ENCODE data around the gene AFAP1L1.

Gene AFAP1L1

GRCh38 chr5:149278451-149279210 lies 7.0 kb downstream of the AFAP1L1 start:
- no peak overlapping the region for H3K27ac ChIP-seq
- TF ChIP-seq POLR2AphosphoS5 (IDR thresholded peaks at IDR 0.05; ENCODE audit: borderline replicate concordance, low read depth, low read length), result no peak
- TF ChIP-seq EZH2 (IDR thresholded peaks at IDR 0.05), result no peak
- no peak for TF ChIP-seq FOXP2 (optimal IDR thresholded peaks at IDR 0.05; ENCODE audit: control extremely low read depth, extremely low read length, insufficient read depth)
- H3K9ac ChIP-seq (ENCODE audit: insufficient read length), result no peak overlapping the region
- DNase-seq (ENCODE audit: low read depth, low spot score), result no peak
- H3K9me3 ChIP-seq (ENCODE audit: low read depth, low read length), result no peaks in the 10 kb centered on the region
- no peaks in the 10 kb centered on the region for H3K36me3 ChIP-seq (ENCODE audit: insufficient read depth, low read length)
- H3K4me3 ChIP-seq, result no peak overlapping the region

DNA sequence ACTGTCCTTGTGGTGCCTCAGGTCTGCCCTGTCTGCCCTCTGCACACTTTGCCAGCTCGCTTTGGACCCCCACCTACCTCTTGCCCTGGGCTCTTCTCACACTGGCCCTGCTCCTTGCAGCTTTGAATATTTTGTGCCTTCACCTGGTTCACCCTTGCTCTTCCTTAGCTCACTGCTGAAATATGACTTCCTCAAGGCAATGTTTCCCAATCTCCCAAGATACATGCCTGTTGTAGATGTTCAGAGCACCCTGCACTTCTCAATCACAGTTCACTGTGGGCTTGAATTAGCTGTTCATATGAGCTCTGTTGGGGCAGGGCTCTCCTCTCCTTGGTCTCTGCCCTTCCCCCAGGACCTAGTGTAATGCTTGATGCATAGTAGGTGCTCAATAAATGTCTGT lies 8.0 kb downstream of the AFAP1L1 start:
- Histone ChIP-seq H3K27ac (no peak overlapping the region), H3K36me3 (ENCODE audit: insufficient read depth, low read length) (no peaks in the 10 kb centered on the region), H3K9me3 (ENCODE audit: low read depth, low read length) (no peaks in the 10 kb centered on the region), H3K9ac (ENCODE audit: insufficient read length) (no peak overlapping the region), H3K4me3 (no peak overlapping the region)
- TF ChIP-seq EZH2 (IDR thresholded peaks at IDR 0.05) (no peak), POLR2AphosphoS5 (IDR thresholded peaks at IDR 0.05; ENCODE audit: borderline replicate concordance, low read depth, low read length) (no peak), FOXP2 (optimal IDR thresholded peaks at IDR 0.05; ENCODE audit: control extremely low read depth, extremely low read length, insufficient read depth) (no peak)
- no peak for DNase-seq (ENCODE audit: low read depth, low spot score)

DNA sequence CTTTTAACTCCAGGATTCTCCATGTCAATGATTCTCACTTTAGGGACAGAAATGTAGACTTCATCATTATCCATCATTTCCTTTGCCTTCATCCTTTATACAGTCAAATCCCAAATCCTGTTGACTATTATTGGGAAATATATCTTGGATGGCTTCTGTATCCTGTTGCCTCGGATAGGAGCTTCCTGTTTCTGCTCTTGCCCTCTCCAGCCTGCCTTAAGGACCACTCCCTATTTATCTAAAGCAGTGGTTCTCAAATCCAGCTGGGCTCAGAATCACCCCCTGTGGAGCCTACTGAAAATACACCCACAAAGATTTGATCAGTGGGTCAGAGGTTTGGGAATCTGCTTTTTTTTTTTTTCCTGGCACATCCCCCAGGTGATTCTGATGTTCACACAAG lies 8.5 kb downstream of the AFAP1L1 start:
- Histone ChIP-seq H3K9ac (ENCODE audit: insufficient read length) (no peak overlapping the region), H3K9me3 (ENCODE audit: low read depth, low read length) (no peaks in the 10 kb centered on the region), H3K36me3 (ENCODE audit: insufficient read depth, low read length) (no peaks in the 10 kb centered on the region), H3K4me3 (no peak overlapping the region), H3K27ac (no peak overlapping the region)
- DNase-seq (ENCODE audit: low read depth, low spot score), result no peak
- TF ChIP-seq EZH2 (IDR thresholded peaks at IDR 0.05) (no peak), FOXP2 (optimal IDR thresholded peaks at IDR 0.05; ENCODE audit: control extremely low read depth, extremely low read length, insufficient read depth) (no peak), POLR2AphosphoS5 (IDR thresholded peaks at IDR 0.05; ENCODE audit: borderline replicate concordance, low read depth, low read length) (no peak)

DNA sequence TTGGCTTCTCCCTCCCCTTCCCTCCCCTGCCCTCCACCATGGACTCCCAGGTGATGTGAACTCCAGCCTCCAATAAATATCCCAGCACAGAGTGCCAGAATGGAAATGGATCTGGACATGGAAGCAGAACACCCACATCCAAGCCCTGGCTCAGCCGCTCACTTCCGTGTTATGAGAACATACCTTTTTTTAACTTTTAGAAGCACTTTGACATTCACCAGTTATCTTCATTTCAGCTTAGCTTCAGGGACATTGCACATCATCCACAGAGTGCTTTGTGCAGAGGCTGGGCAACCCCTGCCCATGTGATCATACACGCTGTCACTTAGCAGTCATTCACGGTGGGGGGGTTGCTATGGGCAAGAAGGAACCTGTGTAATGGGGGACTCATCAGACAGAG lies 9.1 kb downstream of the AFAP1L1 start:
- Histone ChIP-seq H3K9ac (ENCODE audit: insufficient read length) (no peak overlapping the region), H3K4me3 (no peak overlapping the region), H3K27ac (no peak overlapping the region), H3K36me3 (ENCODE audit: insufficient read depth, low read length) (no peaks in the 10 kb centered on the region), H3K9me3 (ENCODE audit: low read depth, low read length) (no peaks in the 10 kb centered on the region)
- TF ChIP-seq POLR2AphosphoS5 (IDR thresholded peaks at IDR 0.05; ENCODE audit: borderline replicate concordance, low read depth, low read length), result no peak
- no peak for TF ChIP-seq EZH2 (IDR thresholded peaks at IDR 0.05)
- TF ChIP-seq FOXP2 (optimal IDR thresholded peaks at IDR 0.05; ENCODE audit: control extremely low read depth, extremely low read length, insufficient read depth), result no peak
- DNase-seq (ENCODE audit: low read depth, low spot score), result no peak

DNA sequence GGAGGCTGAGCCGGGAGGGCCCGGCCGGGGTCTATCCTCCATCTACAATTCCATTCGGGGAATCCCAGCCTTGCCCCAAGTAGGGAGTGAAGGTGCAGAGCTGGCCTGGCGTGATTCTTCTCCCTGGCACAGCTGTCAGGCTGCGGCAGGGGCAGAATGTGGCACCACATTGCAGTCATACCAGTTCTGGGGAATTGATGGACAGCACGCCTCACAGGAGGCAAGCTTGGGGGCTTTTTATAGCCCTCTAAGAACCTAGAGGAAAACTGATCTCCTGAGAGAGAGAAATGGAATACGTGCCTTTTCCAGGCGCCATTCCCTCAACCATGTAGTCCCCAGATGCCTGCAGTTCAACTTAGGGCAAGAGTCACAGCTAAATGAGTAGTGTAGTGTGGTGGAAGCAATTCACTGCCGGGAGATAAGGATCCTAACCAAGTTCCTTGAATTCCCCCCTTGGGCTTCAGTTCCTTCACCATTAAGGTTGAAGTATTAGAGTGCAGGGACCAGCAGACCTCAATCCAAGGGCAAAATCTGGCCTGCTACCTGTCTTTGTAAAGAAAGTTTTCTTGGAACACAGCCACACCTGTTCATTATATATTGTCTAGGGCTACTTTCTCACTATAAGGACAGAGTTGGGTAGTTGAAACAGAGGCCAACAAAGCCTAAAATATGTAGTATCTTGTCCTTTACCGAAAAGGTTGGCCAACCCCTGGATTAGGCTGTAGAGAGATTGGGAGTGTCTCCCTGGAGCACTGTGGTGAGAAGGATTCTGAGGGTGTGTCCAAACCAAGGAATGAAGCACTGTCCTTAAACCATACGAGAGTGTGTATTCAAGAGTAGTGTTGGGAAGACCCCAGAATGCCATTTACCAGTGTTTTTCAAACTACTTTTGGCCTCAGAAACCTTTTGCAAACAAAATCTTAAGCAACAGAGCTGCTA lies 10.6 kb downstream of the AFAP1L1 start:
- no peak for TF ChIP-seq FOXP2 (optimal IDR thresholded peaks at IDR 0.05; ENCODE audit: control extremely low read depth, extremely low read length, insufficient read depth)
- peak; percentile 17 for TF ChIP-seq EZH2 (IDR thresholded peaks at IDR 0.05)
- Histone ChIP-seq H3K27ac (no peak overlapping the region), H3K9ac (ENCODE audit: insufficient read length) (no peak overlapping the region), H3K36me3 (ENCODE audit: insufficient read depth, low read length) (no peaks in the 10 kb centered on the region), H3K9me3 (ENCODE audit: low read depth, low read length) (no peaks in the 10 kb centered on the region), H3K4me3 (no peak overlapping the region)
- DNase-seq (ENCODE audit: low read depth, low spot score), result no peak

DNA sequence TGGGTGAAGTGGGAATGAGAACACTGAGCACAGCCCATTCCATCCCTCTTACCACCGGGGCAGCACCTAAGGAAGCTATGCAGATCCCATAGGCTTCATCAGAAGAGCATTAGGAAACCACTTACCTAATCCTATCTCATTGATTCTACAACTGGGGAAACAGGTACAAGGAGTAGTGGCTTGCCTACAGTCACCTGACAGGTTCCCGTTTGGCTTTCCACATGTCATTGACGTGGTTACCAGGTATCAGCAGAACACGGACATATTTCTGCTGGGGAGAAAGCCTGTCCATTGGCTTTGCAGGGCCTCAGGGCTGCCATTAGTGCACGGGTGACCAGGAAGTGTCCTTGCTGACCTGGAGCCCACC lies 11.3 kb downstream of the AFAP1L1 start:
- no peak overlapping the region for H3K4me3 ChIP-seq
- DNase-seq (ENCODE audit: low read depth, low spot score), result no peak
- no peak overlapping the region for H3K27ac ChIP-seq
- no peaks in the 10 kb centered on the region for H3K36me3 ChIP-seq (ENCODE audit: insufficient read depth, low read length)
- no peaks in the 10 kb centered on the region for H3K9me3 ChIP-seq (ENCODE audit: low read depth, low read length)
- TF ChIP-seq EZH2 (IDR thresholded peaks at IDR 0.05), result no peak
- H3K9ac ChIP-seq (ENCODE audit: insufficient read length), result no peak overlapping the region

- DNase-seq (ENCODE audit: low read depth, low spot score), result no peak
- Histone ChIP-seq H3K4me3 (no peak overlapping the region), H3K9ac (ENCODE audit: insufficient read length) (no peak overlapping the region), H3K36me3 (ENCODE audit: insufficient read depth, low read length) (no peaks in the 10 kb centered on the region), H3K9me3 (ENCODE audit: low read depth, low read length) (no peaks in the 10 kb centered on the region), H3K27ac (no peak overlapping the region)
- TF ChIP-seq EZH2 (IDR thresholded peaks at IDR 0.05), result no peak
- TF ChIP-seq POLR2AphosphoS5 (IDR thresholded peaks at IDR 0.05; ENCODE audit: borderline replicate concordance, low read depth, low read length), result no peak
- no peak for TF ChIP-seq FOXP2 (optimal IDR thresholded peaks at IDR 0.05; ENCODE audit: control extremely low read depth, extremely low read length, insufficient read depth)
These were observed 12.2 kb downstream of the AFAP1L1 start for GRCh38 chr5:149283626-149284480.

DNA sequence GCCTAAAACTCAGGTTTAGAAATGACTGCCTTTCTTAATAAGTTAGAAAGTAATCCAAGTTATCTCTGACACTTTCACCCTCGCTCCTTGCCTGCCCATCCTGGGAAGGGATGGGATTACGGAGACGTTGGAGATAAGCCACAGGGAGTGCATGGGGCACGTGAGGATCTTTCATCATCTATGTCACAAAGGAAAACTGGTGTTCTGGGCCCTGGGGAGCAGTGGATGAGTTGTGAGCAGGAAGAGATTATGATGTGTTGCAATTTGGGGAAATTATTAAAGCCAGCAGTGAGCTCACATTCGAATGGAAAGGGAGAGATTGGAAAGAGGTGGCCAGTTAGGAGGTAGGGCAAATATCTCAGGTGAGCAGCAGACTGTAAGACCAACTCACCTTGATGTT lies 12.8 kb downstream of the AFAP1L1 start:
- H3K4me3 ChIP-seq, result no peak overlapping the region
- H3K27ac ChIP-seq, result no peak overlapping the region
- TF ChIP-seq POLR2AphosphoS5 (IDR thresholded peaks at IDR 0.05; ENCODE audit: borderline replicate concordance, low read depth, low read length) (no peak), FOXP2 (optimal IDR thresholded peaks at IDR 0.05; ENCODE audit: control extremely low read depth, extremely low read length, insufficient read depth) (no peak), EZH2 (IDR thresholded peaks at IDR 0.05) (no peak)
- H3K9me3 ChIP-seq (ENCODE audit: low read depth, low read length), result no peaks in the 10 kb centered on the region
- DNase-seq (ENCODE audit: low read depth, low spot score), result no peak
- H3K9ac ChIP-seq (ENCODE audit: insufficient read length), result no peak overlapping the region
- H3K36me3 ChIP-seq (ENCODE audit: insufficient read depth, low read length), result no peaks in the 10 kb centered on the region
